Prostate gland (tissue), 2 donors: ENCODE results near the gene DHRS2. TPM values are rescaled to one million over a fixed set of nuclear protein-coding genes. Genes with fewer than 3 reads are reported as not detected.

Experiments
- DNase-seq: peaks from one replicate; pipeline ENCODE4 v3.0.0-alpha.2; 2019; ENCODE audit warnings: low spot score
- H3K27ac ChIP-seq, 2 donors: fragments of 200-600 bp; sonication (generic); 2 replicates each; pipeline ENCODE4 v1.5.1; 2017 to 2019
- H3K27me3 ChIP-seq: fragments of 200-600 bp; sonication (generic); replicated peaks from 2 replicates; pipeline ENCODE4 v1.5.1; 2019; ENCODE audit not compliant: insufficient read depth
- H3K36me3 ChIP-seq, 2 donors: fragments of 200-600 bp; sonication (generic); 1 replicate in 1 of 2; 2 replicates in 1 of 2; pipeline versions ENCODE4 v1.5.1 to v1.8.1; 2017 to 2019
- H3K4me1 ChIP-seq: fragments of 200-600 bp; sonication (generic); replicated peaks from 2 replicates; pipeline ENCODE4 v1.5.1; 2019
- H3K4me3 ChIP-seq, 2 donors: fragments of 200-600 bp; sonication (generic); 2 replicates each; pipeline ENCODE4 v1.5.1; 2017 to 2019
- H3K9me3 ChIP-seq: fragments of 200-600 bp; sonication (generic); 2 replicates; pipeline ENCODE4 v1.5.1; 2017
- CTCF ChIP-seq, 4 experiments: fragments of 200-600 bp in 2 of 4; fragments of 450-650 bp in 2 of 4; sonication (generic) in 2 of 4; IDR thresholded peaks; 1 replicate in 3 of 4; 2 replicates in 1 of 4; pipeline ENCODE4 v1.5.1; 2016 to 2019; ENCODE audit warnings: antibody characterized with exemption in 4 of 4, mild to moderate bottlenecking in 2 of 4, moderate library complexity in 2 of 4
- POLR2A ChIP-seq: fragments of 450-650 bp; IDR thresholded peaks from one replicate; pipeline ENCODE4 v1.6.1; 2016; ENCODE audit warnings: antibody characterized with exemption, mild to moderate bottlenecking
- POLR2AphosphoS5 ChIP-seq: sonication (generic); formaldehyde crosslinking; IDR thresholded peaks from one replicate; pipeline ENCODE4 v1.6.1; 2017; ENCODE audit warnings: antibody characterized with exemption
- WGBS: methylation state at CpG from one replicate; pipeline ENCODE4 v1.1.5; 2018; 5-methylcytosine and 5-hydroxymethylcytosine counted together
- intact Hi-C: fragments of 100-400 bp; cut with DNase I; formaldehyde crosslinking; loops from one replicate; pipeline ENCODE4 v1.14.2; 2022
- total RNA-seq, 2 donors: library from RNA; depleted of rRNA; stranded (reverse); fragments of >200 nt; gene quantifications; one replicate each; pipeline ENCODE4 v1.1.0, GENCODE V29; 2016

Gene DHRS2
- total RNA-seq, 2 donors from 2014 or later, result 1.2 to 5.9 TPM

DNA sequence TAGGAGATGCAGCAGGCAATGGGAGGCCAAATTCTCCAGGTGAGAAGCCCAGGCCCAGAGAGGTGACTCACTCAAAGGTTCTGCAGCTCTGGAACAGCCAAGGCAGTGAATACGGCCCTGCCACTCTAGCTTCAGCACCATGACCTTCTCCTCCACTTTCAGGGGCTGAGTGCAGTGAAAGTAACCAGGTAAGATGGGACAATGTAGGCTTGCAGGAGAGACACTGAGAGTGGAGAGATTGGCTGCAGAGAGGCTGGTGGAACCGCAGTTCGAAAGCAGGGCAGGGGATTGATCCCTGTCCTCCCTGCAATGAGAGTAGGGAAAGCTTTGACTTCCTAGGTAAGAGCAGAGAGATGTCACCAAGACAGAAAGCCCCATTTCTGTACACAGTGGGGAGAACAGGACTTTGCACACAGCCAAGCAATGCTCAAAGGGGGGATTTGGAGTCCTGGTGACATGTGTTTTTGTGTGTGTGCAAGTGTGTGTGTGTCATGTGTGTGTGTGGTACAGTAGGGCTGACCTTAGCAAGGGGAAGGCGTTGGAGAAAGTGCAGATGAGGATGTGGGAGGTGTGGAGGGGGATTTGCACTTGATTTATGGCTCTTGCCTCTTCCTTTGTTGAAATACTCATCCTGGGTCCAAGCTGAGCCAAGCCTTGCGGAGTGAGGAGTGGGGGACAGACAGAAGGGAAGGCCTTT lies 12.7 kb downstream of the DHRS2 start:
- 84% methylated on average over 5 of the region's 5 CpGs for WGBS
- no peak overlapping the region for H3K4me3 ChIP-seq
- no peaks in the 10 kb centered on the region for H3K9me3 ChIP-seq
- intact Hi-C loops, result loop anchor here (10.0 kb wide), 1 partner anchor 206 kb away; no protein-coding TSS in a partner anchor
- TF ChIP-seq POLR2AphosphoS5, result no peak
- no peak for TF ChIP-seq POLR2A
- no peak for TF ChIP-seq CTCF (IDR thresholded peaks at IDR 0.05)
- H3K27ac ChIP-seq, result no peak overlapping the region
- H3K27me3 ChIP-seq, result no peaks in the 10 kb centered on the region
- no peak for DNase-seq
- H3K4me1 ChIP-seq, result no peaks in the 10 kb centered on the region
- H3K36me3 ChIP-seq, result no peaks in the 10 kb centered on the region

DNA sequence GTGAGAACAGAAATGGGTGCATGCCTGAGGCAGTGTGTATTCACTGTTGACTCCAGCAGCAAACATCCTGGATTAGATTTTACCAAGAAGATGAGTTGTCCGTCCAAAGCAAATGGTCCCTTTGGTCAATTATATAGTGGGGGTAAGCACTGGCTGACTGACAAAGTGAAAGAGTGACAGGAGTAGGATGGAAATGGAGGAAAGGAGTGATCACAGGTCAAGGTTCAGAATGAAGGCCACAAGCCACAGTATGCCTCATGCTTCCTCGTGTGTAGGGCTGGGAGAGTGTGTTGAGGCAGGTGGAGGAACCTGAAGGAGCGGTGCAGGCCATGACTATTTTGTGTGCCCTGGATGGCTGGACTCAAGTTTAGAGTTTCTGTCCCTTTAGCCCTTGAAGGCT lies 14.3 kb downstream of the DHRS2 start:
- Histone ChIP-seq H3K4me3 (no peak overlapping the region), H3K27ac (no peak overlapping the region), H3K36me3 (no peaks in the 10 kb centered on the region), H3K9me3 (no peaks in the 10 kb centered on the region), H3K27me3 (no peaks in the 10 kb centered on the region), H3K4me1 (no peaks in the 10 kb centered on the region)
- TF ChIP-seq POLR2A (no peak), POLR2AphosphoS5 (no peak), CTCF (IDR thresholded peaks at IDR 0.05) (no peak)
- intact Hi-C loops, result no loop called here
- WGBS, result 79% methylated on average over 3 of the region's 3 CpGs
- no peak for DNase-seq

DNA sequence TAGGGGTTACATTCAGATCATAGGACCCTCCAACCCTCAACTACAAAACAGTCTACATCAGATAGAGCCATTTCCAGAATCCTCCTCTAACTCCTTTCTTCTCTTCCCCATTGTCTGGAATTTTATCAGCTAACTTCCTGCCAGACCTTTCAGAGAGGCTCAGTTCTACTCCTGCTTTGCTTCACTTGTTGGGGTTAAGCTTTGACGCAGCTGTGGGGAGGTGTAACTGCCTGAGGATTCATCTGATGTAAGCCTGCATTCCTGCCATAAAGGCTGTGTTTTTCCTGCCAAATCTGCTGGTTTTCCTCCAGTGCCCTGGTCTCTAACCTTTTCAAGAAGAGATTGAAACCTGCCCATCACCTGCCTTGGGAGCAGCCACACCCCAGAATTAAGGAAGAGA lies 16.9 kb downstream of the DHRS2 start:
- no peak for DNase-seq

DNA sequence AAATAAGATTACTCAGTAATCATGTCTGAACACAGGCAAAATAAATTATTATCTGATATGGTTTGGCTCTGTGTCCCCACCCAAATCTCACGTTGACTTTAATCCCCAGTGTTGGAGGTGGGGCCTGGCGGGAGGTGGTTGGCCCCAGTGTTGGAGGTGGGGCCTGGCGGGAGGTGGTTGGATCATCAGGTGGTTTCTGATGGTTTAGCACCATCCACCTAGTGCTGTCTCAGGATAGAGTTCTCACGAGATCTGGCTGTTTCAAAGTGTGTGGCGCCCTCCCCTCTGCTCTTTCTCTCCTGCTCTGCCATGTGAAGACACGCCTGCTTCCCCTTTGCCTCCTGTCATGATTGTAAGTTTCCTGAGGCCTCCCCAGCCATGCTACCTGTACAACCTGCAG lies 18.1 kb downstream of the DHRS2 start:
- no peaks in the 10 kb centered on the region for H3K4me1 ChIP-seq
- no peaks in the 10 kb centered on the region for H3K36me3 ChIP-seq
- H3K27ac ChIP-seq, result no peak overlapping the region
- no peak overlapping the region for H3K4me3 ChIP-seq
- DNase-seq, result no peak
- intact Hi-C loops, result no loop called here
- H3K9me3 ChIP-seq, result no peaks in the 10 kb centered on the region
- no peaks in the 10 kb centered on the region for H3K27me3 ChIP-seq
- TF ChIP-seq CTCF (IDR thresholded peaks at IDR 0.05) (no peak), POLR2A (no peak), POLR2AphosphoS5 (no peak)
- 94% methylated on average over 6 of the region's 6 CpGs for WGBS

More for the DNA sequence above, 16.9 kb downstream of the DHRS2 start:
- 60% methylated on average over 1 of the region's 1 CpG for WGBS
- TF ChIP-seq POLR2A, result no peak
- no peak for TF ChIP-seq CTCF (IDR thresholded peaks at IDR 0.05)
- TF ChIP-seq POLR2AphosphoS5, result no peak
- no peaks in the 10 kb centered on the region for H3K4me1 ChIP-seq
- no peak overlapping the region for H3K4me3 ChIP-seq
- no peaks in the 10 kb centered on the region for H3K9me3 ChIP-seq
- intact Hi-C loops, result no loop called here
- no peaks in the 10 kb centered on the region for H3K36me3 ChIP-seq
- H3K27me3 ChIP-seq, result no peaks in the 10 kb centered on the region
- no peak overlapping the region for H3K27ac ChIP-seq

GRCh38 chr14:23657959-23658470 lies 21.9 kb downstream of the DHRS2 start:
- H3K9me3 ChIP-seq, result no peaks in the 10 kb centered on the region
- no peaks in the 10 kb centered on the region for H3K36me3 ChIP-seq
- WGBS, result 71% methylated on average over 10 of the region's 10 CpGs
- no peaks in the 10 kb centered on the region for H3K27me3 ChIP-seq
- no peak for TF ChIP-seq POLR2A
- no peak overlapping the region for H3K27ac ChIP-seq
- H3K4me1 ChIP-seq, result no peaks in the 10 kb centered on the region
- no peak overlapping the region for H3K4me3 ChIP-seq
- DNase-seq, result no peak
- intact Hi-C loops, result no loop called here
